Stimulated activated CD8-positive, alpha-beta memory T cell treated with anti-CD3 and anti-CD28 coated beads, Interleukin-12 subunit alpha, Interleukin-12 subunit beta, amount 100 ng/mL, for 4 hours (primary cell): Measurements from ENCODE around the gene AKT1S1.

Experiments
- DNase-seq: peaks from one replicate; pipeline ENCODE4 v3.0.0-alpha.2; 2020; ENCODE audit warnings: low read depth

The AKT1S1 gene

GRCh38 chr19:49882643-49883042 is 5.5 kb upstream of the AKT1S1 start:
- DNase-seq, result no peak

- DNase-seq, result no peak
Observed at GRCh38 chr19:49881672-49882394, 4.7 kb upstream of the AKT1S1 start.

- DNase-seq, result no peak
Observed at GRCh38 chr19:49881186-49881585, 4.0 kb upstream of the AKT1S1 start.

GRCh38 chr19:49880162-49880869 is 3.2 kb upstream of the AKT1S1 start:
- DNase-seq, result no peak

- DNase-seq, result no peak
Observed at GRCh38 chr19:49879243-49879963, 2.2 kb upstream of the AKT1S1 start.

GRCh38 chr19:49878744-49879070 is 1.6 kb upstream of the AKT1S1 start:
- no peak for DNase-seq

- DNase-seq, result peak; percentile 94
Observed at GRCh38 chr19:49877879-49878743, 956 bp upstream of the AKT1S1 start.

GRCh38 chr19:49876422-49877019 is 634 bp downstream of the AKT1S1 start:
- peak; percentile 94 for DNase-seq

GRCh38 chr19:49875857-49876421 is 1.2 kb downstream of the AKT1S1 start:
- peak; percentile 44 for DNase-seq

- DNase-seq, result no peak
Observed at GRCh38 chr19:49875177-49875576, 2.0 kb downstream of the AKT1S1 start.

- no peak for DNase-seq
Observed at GRCh38 chr19:49874503-49875157, 2.5 kb downstream of the AKT1S1 start.

- DNase-seq, result no peak
Observed at GRCh38 chr19:49873834-49874233, 3.3 kb downstream of the AKT1S1 start.

GRCh38 chr19:49873129-49873521 is 4.0 kb downstream of the AKT1S1 start:
- DNase-seq, result no peak

GRCh38 chr19:49872245-49873128 is 4.7 kb downstream of the AKT1S1 start:
- no peak for DNase-seq

GRCh38 chr19:49871349-49871985 is 5.7 kb downstream of the AKT1S1 start:
- no peak for DNase-seq

GRCh38 chr19:49870309-49870901 is 6.8 kb downstream of the AKT1S1 start:
- DNase-seq, result no peak

GRCh38 chr19:49869484-49870308 is 7.5 kb downstream of the AKT1S1 start:
- DNase-seq, result peak; percentile 76

- no peak for DNase-seq
Observed at GRCh38 chr19:49869009-49869483, 8.1 kb downstream of the AKT1S1 start.
